A172 (cell line): ENCODE results near the gene TMEM178B. TPM values are rescaled to one million over a fixed set of nuclear protein-coding genes. Genes with fewer than 3 reads are reported as not detected.
"Not testable (repeated sequence)": the region's sequence is repeated elsewhere in the genome, so short reads cannot be mapped to it uniquely, and the experiment has no call there.

Experiments used
- DNase-seq: peaks from one replicate; pipeline ENCODE4 v3.0.0-alpha.2; 2015; ENCODE audit warnings: low spot score
- total RNA-seq: library from RNA; depleted of rRNA; stranded (reverse); fragments of >200 nt; shearing (Covaris generic); gene quantifications from 2 replicates; pipeline ENCODE4 v1.2.3, GENCODE V29; 2014

The TMEM178B gene
- total RNA-seq, 1 experiment from 2014 or later = 0.50 TPM

- DNase-seq = no peak
These were observed 110.8 kb downstream of the TMEM178B start for GRCh38 chr7:141184532-141185190.

- no peak for DNase-seq
These were observed 111.6 kb downstream of the TMEM178B start for GRCh38 chr7:141185369-141185967.

- no peak for DNase-seq
These were observed 115.4 kb downstream of the TMEM178B start for GRCh38 chr7:141189231-141189630.

- no peak for DNase-seq
These were observed 116.6 kb downstream of the TMEM178B start for GRCh38 chr7:141190495-141190894.

- no peak for DNase-seq
These were observed 117.4 kb downstream of the TMEM178B start for GRCh38 chr7:141191277-141191676.

- no peak for DNase-seq
These were observed 119.2 kb downstream of the TMEM178B start for GRCh38 chr7:141193066-141193465.

GRCh38 chr7:141195722-141196121 is 121.9 kb downstream of the TMEM178B start:
- not testable (repeated sequence) for DNase-seq

- DNase-seq = peak; percentile 11
These were observed 124.5 kb downstream of the TMEM178B start for GRCh38 chr7:141198194-141198958.

GRCh38 chr7:141200191-141201108 is 126.6 kb downstream of the TMEM178B start:
- no peak for DNase-seq

- no peak for DNase-seq
These were observed 127.5 kb downstream of the TMEM178B start for GRCh38 chr7:141201145-141201885.

- no peak for DNase-seq
These were observed 128.7 kb downstream of the TMEM178B start for GRCh38 chr7:141202535-141202934.

- DNase-seq = no peak
These were observed 129.3 kb downstream of the TMEM178B start for GRCh38 chr7:141203177-141203576.

- no peak for DNase-seq
These were observed 129.7 kb downstream of the TMEM178B start for GRCh38 chr7:141203586-141203985.

GRCh38 chr7:141207661-141208060 is 133.8 kb downstream of the TMEM178B start:
- DNase-seq = no peak

GRCh38 chr7:141208539-141208938 is 134.7 kb downstream of the TMEM178B start:
- DNase-seq = no peak

- no peak for DNase-seq
These were observed 135.6 kb downstream of the TMEM178B start for GRCh38 chr7:141209454-141209853.

GRCh38 chr7:141210862-141211261 is 137.0 kb downstream of the TMEM178B start:
- no peak for DNase-seq

GRCh38 chr7:141213226-141213625 is 139.4 kb downstream of the TMEM178B start:
- DNase-seq = no peak

GRCh38 chr7:141217938-141218337 is 144.1 kb downstream of the TMEM178B start:
- no peak for DNase-seq

- no peak for DNase-seq
These were observed 145.1 kb downstream of the TMEM178B start for GRCh38 chr7:141218941-141219340.

GRCh38 chr7:141220263-141220880 is 146.5 kb downstream of the TMEM178B start:
- no peak for DNase-seq
